Vagina (tissue), 2 donors: Measurements from ENCODE around the gene PFDN1. TPM values are rescaled to one million over a fixed set of nuclear protein-coding genes. Genes with fewer than 3 reads are reported as not detected.

ENCODE experiments used
- DNase-seq, 2 donors: peaks; one replicate each; pipeline ENCODE4 v3.0.0-alpha.2; 2017; ENCODE audit errors: extremely low spot score in 2 of 2
- H3K27ac ChIP-seq: fragments of 200-600 bp; sonication (generic); one replicate; pipeline ENCODE4 v1.5.1; 2019
- H3K27me3 ChIP-seq: fragments of 200-600 bp; sonication (generic); one replicate; pipeline ENCODE4 v1.5.1; 2019
- H3K36me3 ChIP-seq, 2 donors: fragments of 200-600 bp; sonication (generic); one replicate each; pipeline ENCODE4 v1.5.1; 2017 to 2019
- H3K4me1 ChIP-seq: fragments of 200-600 bp; sonication (generic); one replicate; pipeline ENCODE4 v1.5.1; 2019
- H3K4me3 ChIP-seq, 2 donors: fragments of 200-600 bp; sonication (generic); 1 replicate in 1 of 2; 2 replicates in 1 of 2; pipeline ENCODE4 v1.5.1; 2016 to 2019
- H3K9me3 ChIP-seq: fragments of 200-600 bp; sonication (generic); one replicate; pipeline ENCODE4 v1.5.1; 2019
- POLR2A ChIP-seq, 2 donors: fragments of 450-650 bp; IDR thresholded peaks; one replicate each; pipeline ENCODE4 v1.6.1; 2017; ENCODE audit warnings: antibody characterized with exemption in 2 of 2, mild to moderate bottlenecking in 2 of 2, moderate library complexity in 2 of 2
- POLR2AphosphoS5 ChIP-seq, 2 donors: sonication (generic); formaldehyde crosslinking; IDR thresholded peaks; one replicate each; pipeline ENCODE4 v1.9.0; 2017; ENCODE audit warnings: antibody characterized with exemption in 2 of 2, mild to moderate bottlenecking in 2 of 2, low read depth in 1 of 2; ENCODE audit not compliant: insufficient read depth in 1 of 2
- intact Hi-C: fragments of 100-400 bp; cut with DNase I; formaldehyde crosslinking; loops from one replicate; pipeline ENCODE4 v1.15.1; 2023
- total RNA-seq: library from RNA; depleted of rRNA; stranded (reverse); fragments of >200 nt; gene quantifications from one replicate; pipeline ENCODE4 v1.2.3, GENCODE V29; 2016
- TF ChIP-seq, protein P1 (sequence below), 3 experiments: fragments of 450-650 bp in 2 of 3; fragments of 200-600 bp in 1 of 3; sonication (generic) in 1 of 3; IDR thresholded peaks; one replicate each; pipeline ENCODE4 v1.5.1; 2017 to 2019; ENCODE audit warnings: antibody characterized with exemption in 3 of 3, mild to moderate bottlenecking in 2 of 3, moderate library complexity in 2 of 3

Gene PFDN1
- total RNA-seq, 1 donor from 2014 or later = 94.8 TPM

DNA sequence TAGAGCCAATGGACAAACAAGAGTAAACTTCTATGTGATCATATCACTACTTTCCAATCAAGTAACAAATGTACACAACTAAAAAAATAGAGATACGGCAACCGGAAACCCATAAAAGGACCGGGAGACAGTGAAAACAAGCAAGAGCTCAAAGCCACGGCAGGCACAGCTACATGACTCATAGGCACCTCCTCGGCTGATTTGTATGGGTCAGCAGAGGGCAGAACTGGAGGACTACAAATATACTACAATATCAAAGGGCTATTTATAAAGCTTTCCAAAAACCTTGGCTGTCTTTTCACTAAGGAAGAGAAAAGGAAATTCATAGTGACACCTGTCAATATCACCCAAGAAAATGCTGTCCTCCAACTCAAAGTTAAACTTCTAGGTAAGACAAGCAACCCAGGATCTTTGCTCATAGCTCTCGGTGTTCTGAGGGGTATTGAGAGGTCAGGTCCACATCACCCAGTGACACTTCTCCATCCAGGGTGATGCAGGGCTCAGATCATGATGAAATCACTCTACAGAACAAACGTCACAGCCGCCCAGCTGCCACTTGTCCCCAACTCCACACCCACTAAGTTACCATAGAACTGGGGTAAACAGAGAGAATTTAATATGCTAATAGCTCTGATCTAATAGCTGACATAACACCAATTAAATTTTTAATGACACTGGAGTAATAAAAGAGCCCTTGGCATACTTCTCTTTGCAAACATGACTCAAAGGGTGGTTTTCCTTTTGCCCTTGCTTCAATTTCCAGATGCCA is 41.3 kb downstream of the PFDN1 start:
- DNase-seq = no peak
- TF ChIP-seq POLR2A (IDR thresholded peaks at IDR 0.05) = no peak
- TF ChIP-seq, protein P1, sequence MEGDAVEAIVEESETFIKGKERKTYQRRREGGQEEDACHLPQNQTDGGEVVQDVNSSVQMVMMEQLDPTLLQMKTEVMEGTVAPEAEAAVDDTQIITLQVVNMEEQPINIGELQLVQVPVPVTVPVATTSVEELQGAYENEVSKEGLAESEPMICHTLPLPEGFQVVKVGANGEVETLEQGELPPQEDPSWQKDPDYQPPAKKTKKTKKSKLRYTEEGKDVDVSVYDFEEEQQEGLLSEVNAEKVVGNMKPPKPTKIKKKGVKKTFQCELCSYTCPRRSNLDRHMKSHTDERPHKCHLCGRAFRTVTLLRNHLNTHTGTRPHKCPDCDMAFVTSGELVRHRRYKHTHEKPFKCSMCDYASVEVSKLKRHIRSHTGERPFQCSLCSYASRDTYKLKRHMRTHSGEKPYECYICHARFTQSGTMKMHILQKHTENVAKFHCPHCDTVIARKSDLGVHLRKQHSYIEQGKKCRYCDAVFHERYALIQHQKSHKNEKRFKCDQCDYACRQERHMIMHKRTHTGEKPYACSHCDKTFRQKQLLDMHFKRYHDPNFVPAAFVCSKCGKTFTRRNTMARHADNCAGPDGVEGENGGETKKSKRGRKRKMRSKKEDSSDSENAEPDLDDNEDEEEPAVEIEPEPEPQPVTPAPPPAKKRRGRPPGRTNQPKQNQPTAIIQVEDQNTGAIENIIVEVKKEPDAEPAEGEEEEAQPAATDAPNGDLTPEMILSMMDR (IDR thresholded peaks at IDR 0.05) = no peak
- TF ChIP-seq POLR2AphosphoS5 (IDR thresholded peaks at IDR 0.05; ENCODE audit: insufficient read depth in 1 of 2, low read depth in 1 of 2) = peak in 1 of 2 donors; percentile 83
- Histone ChIP-seq H3K36me3 (peaks cover 0 to 3% of the 10 kb centered on the region in 2 donors), H3K9me3 (no peaks in the 10 kb centered on the region), H3K27me3 (no peaks in the 10 kb centered on the region), H3K27ac (peak overlapping the region; percentile 57), H3K4me3 (no peak overlapping the region), H3K4me1 (peaks cover 21% of the 10 kb centered on the region)
- intact Hi-C loops = no loop called here

DNA sequence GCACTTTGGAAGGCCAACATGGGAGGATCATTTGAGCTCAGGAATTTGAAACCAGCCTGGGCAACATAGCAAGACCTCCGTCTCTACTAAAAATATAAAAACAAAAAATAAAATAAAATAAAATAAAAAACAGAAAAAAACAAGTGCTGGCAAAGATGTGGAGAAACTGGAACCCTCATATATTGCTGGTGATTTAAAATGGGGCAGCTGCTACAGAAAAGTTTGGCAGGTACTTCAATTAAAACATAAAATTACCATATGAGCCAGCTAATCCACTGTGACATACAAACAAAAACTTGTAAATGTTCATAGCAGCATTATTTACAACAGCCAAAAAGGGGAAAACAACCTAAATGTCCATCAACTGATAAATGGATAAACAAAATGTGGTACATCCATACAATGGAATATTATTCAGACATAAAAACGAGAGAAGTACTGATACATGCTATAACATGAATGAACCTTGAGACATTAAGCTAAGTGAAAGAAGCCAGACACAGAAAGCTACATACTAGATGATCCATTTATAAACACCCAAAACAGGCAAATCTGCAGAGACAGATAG is 42.7 kb downstream of the PFDN1 start:
- Histone ChIP-seq H3K36me3 (peaks cover 0 to 3% of the 10 kb centered on the region in 2 donors), H3K9me3 (no peaks in the 10 kb centered on the region), H3K27me3 (no peaks in the 10 kb centered on the region), H3K27ac (no peak overlapping the region), H3K4me1 (peaks cover 17% of the 10 kb centered on the region), H3K4me3 (no peak overlapping the region)
- TF ChIP-seq POLR2A (IDR thresholded peaks at IDR 0.05) = no peak
- TF ChIP-seq, protein P1 (IDR thresholded peaks at IDR 0.05) = no peak
- TF ChIP-seq POLR2AphosphoS5 (IDR thresholded peaks at IDR 0.05; ENCODE audit: insufficient read depth in 1 of 2, low read depth in 1 of 2) = no peak
- peak in 1 of 2 donors; percentile 2 for DNase-seq
- intact Hi-C loops = no loop called here

DNA sequence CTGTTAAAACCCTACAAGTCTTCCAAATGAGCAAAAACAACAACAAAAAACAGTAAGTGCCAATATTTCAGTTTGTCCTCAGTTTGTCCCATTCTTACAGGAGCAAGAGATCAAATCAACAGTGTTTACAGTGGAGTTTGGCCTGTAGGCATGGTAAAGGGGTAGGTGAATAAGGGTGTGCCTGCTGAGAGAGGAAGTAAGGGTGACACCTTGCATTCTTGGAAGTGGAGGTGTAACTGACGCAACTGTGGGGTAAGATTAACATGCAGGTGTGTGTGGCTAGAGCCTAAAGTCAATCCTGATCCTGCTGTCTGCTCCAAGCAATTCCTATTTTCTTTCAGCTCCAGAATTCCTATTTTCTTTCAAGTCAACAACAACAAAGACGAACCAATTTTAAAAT is 43.4 kb downstream of the PFDN1 start:
- no peaks in the 10 kb centered on the region for H3K9me3 ChIP-seq
- TF ChIP-seq, protein P1 (IDR thresholded peaks at IDR 0.05) = no peak
- TF ChIP-seq POLR2A (IDR thresholded peaks at IDR 0.05) = no peak
- no peak for TF ChIP-seq POLR2AphosphoS5 (IDR thresholded peaks at IDR 0.05; ENCODE audit: insufficient read depth in 1 of 2, low read depth in 1 of 2)
- peak in 1 of 2 donors; percentile 42 for DNase-seq
- H3K27me3 ChIP-seq = no peaks in the 10 kb centered on the region
- peaks cover 21% of the 10 kb centered on the region for H3K4me1 ChIP-seq
- intact Hi-C loops = no loop called here
- no peak overlapping the region for H3K27ac ChIP-seq
- no peak overlapping the region for H3K4me3 ChIP-seq
- H3K36me3 ChIP-seq = peaks cover 0 to 3% of the 10 kb centered on the region in 2 donors

DNA sequence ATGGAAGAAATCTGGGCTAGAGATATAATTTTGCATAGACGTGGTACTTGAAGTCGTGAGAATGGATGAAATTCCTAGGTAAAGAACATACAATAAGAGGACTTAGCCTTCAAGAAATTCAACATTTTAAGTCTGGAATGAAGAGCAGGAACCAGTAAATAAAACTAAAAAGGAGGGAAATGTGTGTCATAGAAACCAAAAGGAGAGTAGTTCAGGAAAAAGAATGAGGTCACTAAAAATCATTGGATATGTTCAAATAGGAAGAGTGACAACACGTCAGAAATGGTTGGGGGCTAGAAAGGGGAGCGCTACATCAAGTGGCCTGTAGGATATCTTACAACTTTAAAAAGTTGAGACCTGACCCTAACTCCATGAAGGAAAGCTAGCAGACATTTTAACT is 44.0 kb downstream of the PFDN1 start:
- H3K27me3 ChIP-seq = no peaks in the 10 kb centered on the region
- peak in 1 of 2 donors; percentile 1 for DNase-seq
- H3K4me3 ChIP-seq = no peak overlapping the region
- no peak for TF ChIP-seq POLR2AphosphoS5 (IDR thresholded peaks at IDR 0.05; ENCODE audit: insufficient read depth in 1 of 2, low read depth in 1 of 2)
- no peak for TF ChIP-seq POLR2A (IDR thresholded peaks at IDR 0.05)
- TF ChIP-seq, protein P1 (IDR thresholded peaks at IDR 0.05) = no peak
- intact Hi-C loops = no loop called here
- H3K36me3 ChIP-seq = peaks cover 0 to 3% of the 10 kb centered on the region in 2 donors
- H3K4me1 ChIP-seq = peaks cover 27% of the 10 kb centered on the region
- H3K27ac ChIP-seq = no peak overlapping the region
- H3K9me3 ChIP-seq = no peaks in the 10 kb centered on the region

DNA sequence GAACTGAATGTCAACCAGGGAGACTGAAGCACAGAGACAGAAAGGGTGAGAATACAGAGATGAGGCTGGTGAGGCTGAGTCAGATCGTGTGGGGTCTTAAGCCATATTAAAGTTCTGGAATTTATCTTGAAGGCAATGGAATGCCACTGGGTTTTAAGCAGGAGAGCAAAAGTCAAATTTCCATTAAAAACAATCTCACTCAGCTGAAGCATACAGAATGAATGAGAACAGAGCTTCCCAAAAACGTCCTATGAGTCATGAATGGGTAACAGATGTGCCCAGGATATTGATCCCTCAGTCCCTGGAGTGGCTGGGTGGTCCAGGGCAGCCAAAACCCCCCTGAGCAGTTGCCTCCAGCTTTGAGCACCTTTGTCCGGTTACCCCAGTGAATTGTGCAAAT is 44.9 kb downstream of the PFDN1 start:
- DNase-seq = peak in 1 of 2 donors; percentile 8
- TF ChIP-seq POLR2AphosphoS5 (IDR thresholded peaks at IDR 0.05; ENCODE audit: insufficient read depth in 1 of 2, low read depth in 1 of 2) = no peak
- no peak for TF ChIP-seq POLR2A (IDR thresholded peaks at IDR 0.05)
- TF ChIP-seq, protein P1 (IDR thresholded peaks at IDR 0.05) = no peak
- Histone ChIP-seq H3K4me1 (peaks cover 36% of the 10 kb centered on the region), H3K4me3 (no peak overlapping the region), H3K9me3 (no peaks in the 10 kb centered on the region), H3K27ac (no peak overlapping the region), H3K36me3 (peaks cover 0 to 3% of the 10 kb centered on the region in 2 donors), H3K27me3 (no peaks in the 10 kb centered on the region)
- intact Hi-C loops = no loop called here
